ENCODE data around the gene CEP72. TPM values are rescaled to one million over a fixed set of nuclear protein-coding genes. Genes with fewer than 3 reads are reported as not detected.

Gene CEP72
- polyA plus RNA-seq, 1 of the 3 experiments (the other 2 are of a cell fraction), result 4.4 TPM

DNA sequence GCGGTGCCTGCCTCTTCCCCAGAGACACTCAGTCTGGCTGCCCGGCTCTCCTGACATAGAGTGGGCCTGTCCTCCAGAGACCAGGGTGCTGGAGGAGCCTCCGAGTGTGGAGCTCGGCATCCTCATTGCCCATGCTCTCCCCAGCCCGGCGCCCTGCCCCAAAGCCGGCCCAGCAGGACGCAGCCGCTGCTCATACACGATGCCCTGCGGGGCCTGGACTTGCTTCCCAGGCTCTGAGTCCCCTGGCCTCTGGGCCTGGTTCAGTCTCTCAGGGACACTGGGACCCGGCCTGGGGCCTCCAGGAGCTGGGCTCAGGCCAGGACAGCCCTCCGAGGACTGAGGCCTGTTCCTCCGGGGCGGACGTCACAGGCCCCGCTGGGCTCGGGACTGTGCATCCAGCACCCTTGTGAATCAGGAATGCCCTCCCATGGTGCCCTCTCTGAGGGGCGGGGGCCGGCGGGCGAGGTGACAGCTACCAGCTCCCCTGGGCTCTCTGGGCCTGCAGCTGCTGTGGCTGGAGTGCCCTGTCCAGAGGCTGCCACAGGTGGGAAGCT, 57.8 kb downstream of the CEP72 start (continued):
- TF ChIP-seq EZH2phosphoT487 (IDR thresholded peaks at IDR 0.05; ENCODE audit: borderline replicate concordance, low read depth) (no peak), TCF12 (IDR thresholded peaks at IDR 0.05) (no peak), FOSL2 (IDR thresholded peaks at IDR 0.05; ENCODE audit: borderline replicate concordance, low read depth) (no peak)

DNA sequence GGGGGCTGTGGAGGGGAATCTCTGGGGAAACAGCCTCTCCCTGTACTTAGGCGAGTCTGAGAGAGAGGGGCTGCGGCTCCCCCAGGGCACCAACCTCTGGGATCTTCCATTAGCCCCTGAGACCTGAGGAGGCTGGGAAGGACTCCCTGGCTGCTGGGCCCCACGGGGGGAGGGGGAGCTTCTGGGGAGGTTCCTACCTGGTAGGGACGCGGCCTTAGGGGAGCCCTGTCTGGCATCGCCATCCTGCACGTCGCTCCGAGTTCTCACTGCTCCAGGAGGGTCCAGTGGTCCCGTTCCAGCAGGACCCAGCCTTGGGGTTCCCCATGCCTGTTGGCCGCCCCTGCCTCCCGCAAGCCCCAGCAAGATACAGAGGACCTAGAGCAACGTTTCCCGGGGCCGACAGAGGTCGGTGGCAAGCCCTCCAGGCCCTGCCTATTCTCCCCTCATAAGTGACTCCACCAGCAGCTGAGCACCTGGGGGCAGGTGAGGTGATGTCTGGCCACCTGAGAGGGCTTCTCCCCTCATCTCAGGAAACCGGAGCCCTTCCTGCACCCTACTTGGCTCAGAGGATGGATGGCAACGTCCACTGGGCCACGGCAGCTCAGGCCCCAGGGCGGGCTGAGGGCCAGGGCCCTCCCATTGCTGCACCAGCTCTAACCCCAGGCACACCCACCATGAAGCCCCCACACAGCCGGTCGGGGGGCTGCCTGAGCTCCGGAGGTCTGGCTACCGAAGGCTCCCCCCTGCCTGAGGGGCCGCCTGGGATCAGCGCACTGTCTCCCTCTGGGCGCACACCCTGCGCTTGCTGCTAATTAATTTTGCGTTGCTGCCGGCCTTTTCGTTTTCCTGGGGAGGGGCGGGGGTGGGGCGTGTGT, 58.5 kb downstream of the CEP72 start:
- no peak overlapping the region for H3K4me3 ChIP-seq (ENCODE audit: low read depth in 2 of 2, low read length in 1 of 2)
- H3F3A ChIP-seq (replicated peaks; ENCODE audit: insufficient read depth), result no peaks in the 10 kb centered on the region
- peaks cover 12 to 23% of the 10 kb centered on the region in 2 experiments; a peak in 2 of 4 replicates for H3K4me1 ChIP-seq (ENCODE audit: control insufficient read depth in 1 of 2, insufficient read depth in 2 of 2, low read depth in 1 of 2, low read length in 1 of 2)
- POLR2A ChIA-PET, result no interaction called here
- no peaks in the 10 kb centered on the region for H3K9me2 ChIP-seq
- no peak overlapping the region for H3K27ac ChIP-seq (ENCODE audit: low read depth in 2 of 2, low read length in 1 of 2)
- no peaks in the 10 kb centered on the region for H3K79me2 ChIP-seq (ENCODE audit: insufficient read depth)
- 63% methylated on average over 17 of the region's 33 CpGs for WGBS (ENCODE audit: low lambda C conversion rate)
- no peaks in the 10 kb centered on the region for H3K9me3 ChIP-seq
- CTCF ChIA-PET, result interaction anchor here (0.6 to 7.2 kb wide), 21 partner anchors 9 to 389 kb away, joined by 3 to 88 read pairs (median 4); partner anchors contain the start of genes BRD9, NKD2 and TRIP13
- H3K36me3 ChIP-seq (replicated peaks in 1 of 2; ENCODE audit: control insufficient read depth in 1 of 2, insufficient read depth in 2 of 2, low read length in 1 of 2), result peaks cover 0 to 2% of the 10 kb centered on the region in 2 experiments
- TF ChIP-seq RFX5 (IDR thresholded peaks at IDR 0.05; ENCODE audit: low read length) (no peak), CHD2 (IDR thresholded peaks at IDR 0.05; ENCODE audit: low read length, partially characterized antibody) (no peak), SMC3 (IDR thresholded peaks at IDR 0.05; ENCODE audit: low read depth, low read length) (no peak)
- no peaks in the 10 kb centered on the region for H3K27me3 ChIP-seq (ENCODE audit: insufficient read depth)
- H3K9ac ChIP-seq, result no peak overlapping the region
- H4K20me1 ChIP-seq (ENCODE audit: insufficient read depth), result 0 out of 2 replicates have a peak, but pooled peaks cover 3% of the 10 kb centered on the region
- H2AFZ ChIP-seq (ENCODE audit: low read depth), result no peak overlapping the region
- H3K4me2 ChIP-seq, result no peak overlapping the region
- peak; percentile 7 for DNase-seq

DNA sequence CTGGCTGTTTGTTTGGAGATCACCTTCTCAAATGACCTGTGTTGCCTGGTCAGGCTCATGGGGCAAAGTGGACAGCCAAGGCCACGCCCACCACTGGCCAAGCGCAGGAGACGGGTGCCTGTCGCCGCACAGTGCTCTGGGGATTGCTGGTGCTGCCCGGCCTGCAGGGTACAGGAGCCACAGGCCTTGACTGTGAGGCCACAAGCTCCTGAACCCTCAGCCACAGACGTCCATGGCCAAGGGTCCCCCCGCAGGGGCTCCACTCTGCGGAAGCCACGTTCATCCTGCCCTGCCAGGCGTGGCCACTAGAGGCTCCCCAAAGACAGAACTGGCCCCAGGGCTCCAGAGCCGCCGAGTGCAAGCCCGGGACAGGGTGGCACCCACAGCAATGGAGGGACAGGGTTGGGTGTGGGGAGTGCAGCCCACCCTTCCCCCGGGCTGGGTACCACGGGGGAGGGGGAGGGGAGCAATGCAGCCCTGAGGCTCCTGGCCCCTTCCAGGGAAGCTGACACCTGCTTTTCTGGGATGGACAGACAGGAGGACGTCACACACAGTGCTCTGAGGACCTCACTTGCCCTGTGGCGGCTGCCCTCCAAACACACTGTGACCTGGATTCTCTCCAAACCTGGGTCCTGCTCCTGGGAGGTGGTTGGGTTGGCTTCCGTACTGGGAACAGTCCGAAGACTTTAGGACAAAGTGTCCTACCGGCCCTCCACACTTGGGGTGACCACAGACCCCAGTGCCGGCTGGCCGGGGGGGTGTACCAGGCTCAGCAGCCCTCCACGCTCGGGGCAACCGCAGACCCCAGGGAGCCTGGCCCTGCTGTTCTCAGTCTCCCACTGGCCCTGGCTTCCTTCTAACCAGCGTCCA, 59.6 kb downstream of the CEP72 start:
- Histone ChIP-seq H3F3A (replicated peaks; ENCODE audit: insufficient read depth) (no peaks in the 10 kb centered on the region), H4K20me1 (ENCODE audit: insufficient read depth) (0 out of 2 replicates have a peak, but pooled peaks cover 3% of the 10 kb centered on the region), H3K27me3 (ENCODE audit: insufficient read depth) (no peaks in the 10 kb centered on the region), H3K27ac (ENCODE audit: low read depth in 2 of 2, low read length in 1 of 2) (no peak overlapping the region), H3K9me2 (no peaks in the 10 kb centered on the region), H3K79me2 (ENCODE audit: insufficient read depth) (no peaks in the 10 kb centered on the region), H3K9me3 (no peaks in the 10 kb centered on the region), H3K36me3 (replicated peaks in 1 of 2; ENCODE audit: control insufficient read depth in 1 of 2, insufficient read depth in 2 of 2, low read length in 1 of 2) (peaks cover 0 to 2% of the 10 kb centered on the region in 2 experiments), H3K4me1 (ENCODE audit: control insufficient read depth in 1 of 2, insufficient read depth in 2 of 2, low read depth in 1 of 2, low read length in 1 of 2) (peaks cover 12 to 23% of the 10 kb centered on the region in 2 experiments; a peak in 2 of 4 replicates), H3K4me3 (ENCODE audit: low read depth in 2 of 2, low read length in 1 of 2) (peak overlapping the region; percentile 28 to 57), H3K4me2 (peak overlapping the region; percentile 85), H3K9ac (no peak overlapping the region; the same call in 1 of the 2 replicates), H2AFZ (ENCODE audit: low read depth) (0 out of 2 replicates have a peak overlapping the region, but pooled peaks have one; percentile 72)
- DNase-seq, result peak; percentile 92
- CTCF ChIA-PET, result interaction anchor here (0.6 to 7.2 kb wide), 21 partner anchors 10 to 496 kb away, joined by 3 to 88 read pairs (median 4); partner anchors contain the start of genes BRD9, NKD2 and TRIP13
- POLR2A ChIA-PET, result interaction anchor here (0.6 kb wide), 1 partner anchor 656 kb away, joined by 3 read pairs; no protein-coding TSS in a partner anchor
- WGBS (ENCODE audit: low lambda C conversion rate), result 0% methylated on average over 8 of the region's 27 CpGs
- TF ChIP-seq GATA2 (CRISPR knock-in tag; IDR thresholded peaks at IDR 0.05), result no peak
- TF ChIP-seq GABPA (IDR thresholded peaks at IDR 0.05; ENCODE audit: low read depth), result no peak
- TF ChIP-seq, protein P1, sequence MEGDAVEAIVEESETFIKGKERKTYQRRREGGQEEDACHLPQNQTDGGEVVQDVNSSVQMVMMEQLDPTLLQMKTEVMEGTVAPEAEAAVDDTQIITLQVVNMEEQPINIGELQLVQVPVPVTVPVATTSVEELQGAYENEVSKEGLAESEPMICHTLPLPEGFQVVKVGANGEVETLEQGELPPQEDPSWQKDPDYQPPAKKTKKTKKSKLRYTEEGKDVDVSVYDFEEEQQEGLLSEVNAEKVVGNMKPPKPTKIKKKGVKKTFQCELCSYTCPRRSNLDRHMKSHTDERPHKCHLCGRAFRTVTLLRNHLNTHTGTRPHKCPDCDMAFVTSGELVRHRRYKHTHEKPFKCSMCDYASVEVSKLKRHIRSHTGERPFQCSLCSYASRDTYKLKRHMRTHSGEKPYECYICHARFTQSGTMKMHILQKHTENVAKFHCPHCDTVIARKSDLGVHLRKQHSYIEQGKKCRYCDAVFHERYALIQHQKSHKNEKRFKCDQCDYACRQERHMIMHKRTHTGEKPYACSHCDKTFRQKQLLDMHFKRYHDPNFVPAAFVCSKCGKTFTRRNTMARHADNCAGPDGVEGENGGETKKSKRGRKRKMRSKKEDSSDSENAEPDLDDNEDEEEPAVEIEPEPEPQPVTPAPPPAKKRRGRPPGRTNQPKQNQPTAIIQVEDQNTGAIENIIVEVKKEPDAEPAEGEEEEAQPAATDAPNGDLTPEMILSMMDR (IDR thresholded peaks at IDR 0.05), result peak; percentile 92
- TF ChIP-seq RXRA (IDR thresholded peaks at IDR 0.05; ENCODE audit: borderline replicate concordance, low read depth), result no peak
- no peak for TF ChIP-seq CHD2 (IDR thresholded peaks at IDR 0.05; ENCODE audit: low read length, partially characterized antibody)
- no peak for TF ChIP-seq FOSL2 (IDR thresholded peaks at IDR 0.05; ENCODE audit: borderline replicate concordance, low read depth)
- TF ChIP-seq RCOR1 (IDR thresholded peaks at IDR 0.05; ENCODE audit: low read length), result no peak
- TF ChIP-seq EZH2phosphoT487 (IDR thresholded peaks at IDR 0.05; ENCODE audit: borderline replicate concordance, low read depth), result no peak
- TF ChIP-seq, protein P2, sequence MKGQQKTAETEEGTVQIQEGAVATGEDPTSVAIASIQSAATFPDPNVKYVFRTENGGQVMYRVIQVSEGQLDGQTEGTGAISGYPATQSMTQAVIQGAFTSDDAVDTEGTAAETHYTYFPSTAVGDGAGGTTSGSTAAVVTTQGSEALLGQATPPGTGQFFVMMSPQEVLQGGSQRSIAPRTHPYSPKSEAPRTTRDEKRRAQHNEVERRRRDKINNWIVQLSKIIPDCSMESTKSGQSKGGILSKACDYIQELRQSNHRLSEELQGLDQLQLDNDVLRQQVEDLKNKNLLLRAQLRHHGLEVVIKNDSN (IDR thresholded peaks at IDR 0.05; ENCODE audit: borderline replicate concordance, low read depth), result no peak
- no peak for TF ChIP-seq FOXJ3 (CRISPR knock-in tag; IDR thresholded peaks at IDR 0.05)
- 0 out of 2 replicates have a peak, but pooled peaks have one; percentile 41 for TF ChIP-seq MXI1 (IDR thresholded peaks at IDR 0.05; ENCODE audit: low read depth, low read length)
- no peak for TF ChIP-seq POLR2AphosphoS5 (IDR thresholded peaks at IDR 0.05; ENCODE audit: low read depth, low read length)
- TF ChIP-seq SMC3 (IDR thresholded peaks at IDR 0.05; ENCODE audit: low read depth, low read length), result peak; percentile 68
- TF ChIP-seq, protein P3, sequence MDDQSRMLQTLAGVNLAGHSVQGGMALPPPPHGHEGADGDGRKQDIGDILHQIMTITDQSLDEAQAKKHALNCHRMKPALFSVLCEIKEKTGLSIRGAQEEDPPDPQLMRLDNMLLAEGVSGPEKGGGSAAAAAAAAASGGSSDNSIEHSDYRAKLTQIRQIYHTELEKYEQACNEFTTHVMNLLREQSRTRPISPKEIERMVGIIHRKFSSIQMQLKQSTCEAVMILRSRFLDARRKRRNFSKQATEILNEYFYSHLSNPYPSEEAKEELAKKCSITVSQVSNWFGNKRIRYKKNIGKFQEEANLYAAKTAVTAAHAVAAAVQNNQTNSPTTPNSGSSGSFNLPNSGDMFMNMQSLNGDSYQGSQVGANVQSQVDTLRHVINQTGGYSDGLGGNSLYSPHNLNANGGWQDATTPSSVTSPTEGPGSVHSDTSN (IDR thresholded peaks at IDR 0.05), result no peak
- peak; percentile 88 for TF ChIP-seq RAD21 (IDR thresholded peaks at IDR 0.05; ENCODE audit: low read length)

All from SK-N-SH (cell line).